SK-N-SH (cell line): Measurements from ENCODE around the gene ANKRD10. TPM values are rescaled to one million over a fixed set of nuclear protein-coding genes. Genes with fewer than 3 reads are reported as not detected.

Experiments
- CTCF ChIA-PET: fragments of 300-600, 350-600 bp; formaldehyde crosslinking; extraction: SDS; loops from one replicate; lab custom pipeline; 2021; lab: Yijun Ruan, JAX
- POLR2A ChIA-PET: fragments of 350-600 bp; sonication (Branson Sonifier 250); formaldehyde crosslinking; extraction: SDS; loops from one replicate; lab custom pipeline; 2020; ENCODE audit warnings: antibody characterized with exemption, inconsistent platforms; lab: Yijun Ruan, JAX
- DNase-seq: peaks from one replicate; pipeline ENCODE4 v3.0.0; 2012
- H2AFZ ChIP-seq: fragments of 200-600 bp; sonication (generic); 2 replicates; pipeline ENCODE4 v1.8.1; 2016; ENCODE audit warnings: antibody characterized with exemption, mild to moderate bottlenecking, low read depth
- H3F3A ChIP-seq: fragments of 200-600 bp; sonication (generic); replicated peaks from 2 replicates; pipeline ENCODE3; 2016; ENCODE audit warnings: antibody characterized with exemption, mild to moderate bottlenecking; ENCODE audit not compliant: insufficient read depth
- H3K27ac ChIP-seq, 2 experiments: fragments of 200-500 bp in 1 of 2; fragments of 200-600 bp in 1 of 2; sonication (Bioruptor generic) in 1 of 2; sonication (generic), shearing (Covaris generic) in 1 of 2; 2 replicates each; pipeline versions ENCODE4 v1.5.1 to v1.6.1; 2014 to 2016; ENCODE audit warnings: low read depth in 2 of 2, inconsistent platforms in 1 of 2, low read length in 1 of 2, mild to moderate bottlenecking in 1 of 2, mixed read lengths in 1 of 2
- H3K27me3 ChIP-seq: fragments of 200-600 bp; sonication (generic), shearing (Covaris generic); 2 replicates; pipeline ENCODE4 v1.6.1; 2016; ENCODE audit warnings: mixed run types; ENCODE audit not compliant: insufficient read depth
- H3K36me3 ChIP-seq, 2 experiments: fragments of 200-500 bp in 1 of 2; fragments of 200-600 bp in 1 of 2; sonication (Bioruptor generic) in 1 of 2; sonication (generic) in 1 of 2; replicated peaks in 1 of 2; 2 replicates each; pipeline versions ENCODE3 to v1.5.1; 2014 to 2016; ENCODE audit warnings: low read length in 1 of 2, mild to moderate bottlenecking in 1 of 2; ENCODE audit not compliant: insufficient read depth in 2 of 2, control insufficient read depth in 1 of 2
- H3K4me1 ChIP-seq, 2 experiments: fragments of 200-500 bp in 1 of 2; fragments of 200-600 bp in 1 of 2; sonication (Bioruptor generic) in 1 of 2; sonication (generic), shearing (Covaris generic) in 1 of 2; 2 replicates each; pipeline versions ENCODE4 v1.5.1 to v1.6.1; 2014 to 2016; ENCODE audit warnings: low read depth in 1 of 2, low read length in 1 of 2, mixed run types in 1 of 2; ENCODE audit not compliant: insufficient read depth in 2 of 2, control insufficient read depth in 1 of 2
- H3K4me2 ChIP-seq: fragments of 200-600 bp; sonication (generic), shearing (Covaris generic); 2 replicates; pipeline ENCODE4 v1.6.1; 2017; ENCODE audit warnings: mixed run types
- H3K4me3 ChIP-seq, 2 experiments: fragments of 200-500 bp in 1 of 2; fragments of 200-600 bp in 1 of 2; sonication (Bioruptor generic) in 1 of 2; sonication (generic), shearing (Covaris generic) in 1 of 2; 2 replicates each; pipeline versions ENCODE4 v1.5.1 to v1.8.1; 2014 to 2016; ENCODE audit warnings: low read depth in 2 of 2, inconsistent platforms in 1 of 2, low read length in 1 of 2, mild to moderate bottlenecking in 1 of 2, mixed read lengths in 1 of 2, moderate library complexity in 1 of 2
- H3K79me2 ChIP-seq: fragments of 200-600 bp; sonication (generic); 2 replicates; pipeline ENCODE4 v1.8.1; 2017; ENCODE audit warnings: mild to moderate bottlenecking; ENCODE audit not compliant: insufficient read depth
- H3K9ac ChIP-seq: fragments of 200-600 bp; sonication (generic); 2 replicates; pipeline ENCODE4 v1.6.1; 2017; ENCODE audit warnings: mixed run types
- H3K9me2 ChIP-seq: fragments of 200-600 bp; sonication (generic); 2 replicates; pipeline ENCODE4 v1.6.1; 2017; ENCODE audit warnings: mixed run types
- H3K9me3 ChIP-seq: fragments of 200-600 bp; sonication (generic); 2 replicates; pipeline ENCODE4 v1.6.1; 2017; ENCODE audit warnings: mixed run types, mild to moderate bottlenecking, moderate library complexity
- H4K20me1 ChIP-seq: fragments of 200-600 bp; sonication (generic); 2 replicates; pipeline ENCODE4 v1.6.1; 2017; ENCODE audit warnings: mild to moderate bottlenecking, mixed run types; ENCODE audit not compliant: insufficient read depth
- CHD2 ChIP-seq: fragments of 150-350 bp; IDR thresholded peaks from 2 replicates; pipeline ENCODE4 v1.6.1; 2018; ENCODE audit warnings: low read length; ENCODE audit not compliant: partially characterized antibody
- CTCF ChIP-seq: fragments of 200-600 bp; sonication (generic); IDR thresholded peaks from 2 replicates; pipeline ENCODE4 v1.6.1; 2017; ENCODE audit warnings: antibody characterized with exemption, mild to moderate bottlenecking, moderate library complexity
- GABPA ChIP-seq: IDR thresholded peaks from 2 replicates; pipeline ENCODE4 v1.4.0; 2012; ENCODE audit warnings: low read depth, mild to moderate bottlenecking
- IRF3 ChIP-seq: fragments of 150-350 bp; IDR thresholded peaks from 2 replicates; pipeline ENCODE4 v1.6.1; 2016; ENCODE audit warnings: mild to moderate bottlenecking, low read depth, low read length
- PBX3 ChIP-seq: IDR thresholded peaks from 2 replicates; pipeline ENCODE4; 2012
- RCOR1 ChIP-seq: fragments of 150-350 bp; IDR thresholded peaks from 2 replicates; pipeline ENCODE4 v1.6.1; 2017; ENCODE audit warnings: antibody characterized with exemption, low read length
- RFX5 ChIP-seq: IDR thresholded peaks from 2 replicates; pipeline ENCODE4 v1.6.1; 2012; ENCODE audit warnings: mild to moderate bottlenecking, improper control_type of control experiment, low read length
- RXRA ChIP-seq: IDR thresholded peaks from 2 replicates; pipeline ENCODE4 v1.4.0; 2012; ENCODE audit warnings: low read depth, mild to moderate bottlenecking, borderline replicate concordance
- TCF12 ChIP-seq: IDR thresholded peaks from 2 replicates; pipeline ENCODE4 v1.4.0; 2012
- USF2 ChIP-seq: fragments of 150-350 bp; IDR thresholded peaks from 2 replicates; pipeline ENCODE4 v1.6.1; 2017; ENCODE audit warnings: antibody characterized with exemption, low read length, low read depth, borderline replicate concordance
- YY1 ChIP-seq: IDR thresholded peaks from 2 replicates; pipeline ENCODE4 v1.4.0; 2012; ENCODE audit warnings: low read depth, mild to moderate bottlenecking
- ZBTB33 ChIP-seq: IDR thresholded peaks from 2 replicates; pipeline ENCODE4 v1.4.0; 2012; ENCODE audit warnings: low read depth, borderline replicate concordance
- WGBS: methylation state at CpG from one replicate; pipeline ENCODE4 v1.1.6; 2017; ENCODE audit warnings: low lambda C conversion rate; 5-methylcytosine and 5-hydroxymethylcytosine counted together
- polyA plus RNA-seq, 3 experiments: library from polyadenylated mRNA; depleted of rRNA; stranded (reverse); fragments of >200 nt; gene quantifications; 2 replicates each; pipeline ENCODE4 v1.2.3, GENCODE V29; 2012

Gene ANKRD10
- polyA plus RNA-seq, 1 of the 3 experiments (the other 2 are of a cell fraction): 53.2 TPM

GRCh38 chr13:110964229-110965037 lies 49.6 kb upstream of the ANKRD10 start (continued):
- no peak for TF ChIP-seq RXRA
- TF ChIP-seq, all 33 proteins: peak for 0

GRCh38 chr13:110963554-110963970 lies 48.7 kb upstream of the ANKRD10 start:
- POLR2A ChIA-PET: no interaction called here
- CTCF ChIA-PET: no interaction called here
- Histone ChIP-seq H2AFZ (no peak overlapping the region), H3K4me2 (no peak overlapping the region), H3K4me1 (no peaks in the 10 kb centered on the region), H3F3A (peaks cover 6% of the 10 kb centered on the region), H3K27ac (no peak overlapping the region), H3K9me3 (peaks cover 3% of the 10 kb centered on the region; the same call in 1 of the 2 replicates), H3K27me3 (no peaks in the 10 kb centered on the region), H3K79me2 (no peaks in the 10 kb centered on the region), H3K36me3 (no peaks in the 10 kb centered on the region), H3K9ac (no peak overlapping the region), H3K4me3 (no peak overlapping the region), H4K20me1 (no peaks in the 10 kb centered on the region), H3K9me2 (no peaks in the 10 kb centered on the region)
- DNase-seq: no peak
- 30% methylated on average over 3 of the region's 3 CpGs for whole genome bisulfite sequencing
- TF ChIP-seq IRF3 (no peak), TCF12 (no peak), RFX5 (no peak), PBX3 (no peak), ZBTB33 (no peak), RCOR1 (no peak), CHD2 (no peak), YY1 (no peak), CTCF (no peak), GABPA (no peak), USF2 (no peak)
